Subcutaneous abdominal adipose tissue (tissue), 5 donors: ENCODE data around the gene SMAD3.
"Not testable (repeated sequence)": the region's sequence is repeated elsewhere in the genome, so short reads cannot be mapped to it uniquely, and the experiment has no call there.

ENCODE experiments used
- H3K27ac ChIP-seq: one replicate; pipeline ENCODE4 v1.7.0; 2013; ENCODE audit warnings: low read depth, mild to moderate bottlenecking, inconsistent platforms, low read length, moderate library complexity
- H3K27me3 ChIP-seq, 5 donors: one replicate each; pipeline ENCODE4 v1.7.0; 2013; ENCODE audit warnings: low read length in 5 of 5, inconsistent platforms in 1 of 5; ENCODE audit not compliant: control insufficient read depth in 5 of 5, insufficient read depth in 4 of 5
- H3K36me3 ChIP-seq, 5 donors: one replicate each; pipeline ENCODE4 v1.7.0; 2013; ENCODE audit warnings: low read length in 5 of 5; ENCODE audit not compliant: control insufficient read depth in 5 of 5, insufficient read depth in 5 of 5
- H3K4me1 ChIP-seq, 5 donors: one replicate each; pipeline ENCODE4 v1.7.0; 2013; ENCODE audit warnings: low read length in 5 of 5, mild to moderate bottlenecking in 3 of 5, moderate library complexity in 1 of 5; ENCODE audit not compliant: control insufficient read depth in 5 of 5, insufficient read depth in 5 of 5
- H3K4me3 ChIP-seq, 5 donors: one replicate each; pipeline ENCODE4 v1.7.0; 2013; ENCODE audit warnings: low read length in 5 of 5, low read depth in 1 of 5
- H3K9ac ChIP-seq, 5 donors: one replicate each; pipeline ENCODE4 v1.7.0; 2013; ENCODE audit warnings: low read length in 5 of 5, mild to moderate bottlenecking in 4 of 5, moderate library complexity in 3 of 5
- H3K9me3 ChIP-seq, 5 donors: one replicate each; pipeline ENCODE4 v1.7.0; 2013; ENCODE audit warnings: low read length in 5 of 5; ENCODE audit not compliant: control insufficient read depth in 5 of 5
- donor health status: healthy.
- donor health status: healthy.
- donor health status: healthy.
- donor health status: healthy.
- donor health status: healthy.

SMAD3 gene

DNA sequence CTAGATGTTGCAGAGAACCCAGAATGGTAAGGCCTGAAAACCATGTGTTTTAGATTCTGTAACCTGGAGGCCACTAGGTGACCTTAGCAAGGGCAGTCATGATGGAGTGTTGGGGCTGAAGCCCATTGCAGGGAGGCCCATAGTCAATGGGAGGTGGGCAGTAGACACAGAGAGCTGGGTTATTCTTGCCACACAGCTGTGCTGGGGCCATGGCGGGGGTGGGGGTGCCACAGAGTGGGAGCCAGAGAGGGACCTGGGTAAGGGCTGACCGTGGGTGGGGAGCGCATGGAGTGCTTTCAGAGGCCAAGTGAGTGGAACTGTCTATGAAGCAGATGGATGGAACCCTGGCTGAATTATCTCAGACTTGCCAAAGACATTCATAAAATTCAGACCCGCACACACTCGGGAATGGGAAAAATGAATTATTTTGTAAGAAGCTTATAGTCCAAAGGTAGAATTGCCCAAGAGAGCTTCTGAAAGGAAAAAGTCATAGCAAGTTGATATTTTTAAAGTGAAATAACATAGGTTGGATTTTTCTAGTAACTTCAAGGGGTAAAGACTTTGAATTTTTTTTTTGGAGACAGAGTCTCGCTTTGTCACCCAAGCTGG is 53.9 kb downstream of the SMAD3 start:
- Histone ChIP-seq H3K4me3 (peak overlapping the region in 1 of 5 donors; percentile 15), H3K4me1 (peaks cover 31 to 94% (median 87%) of the 10 kb centered on the region in 5 donors), H3K36me3 (no peaks in the 10 kb centered on the region), H3K9me3 (no peaks in the 10 kb centered on the region), H3K9ac (peak overlapping the region in 2 of 5 donors; percentile 4 to 75), H3K27me3 (no peaks in the 10 kb centered on the region), H3K27ac (peak overlapping the region; percentile 99)

DNA sequence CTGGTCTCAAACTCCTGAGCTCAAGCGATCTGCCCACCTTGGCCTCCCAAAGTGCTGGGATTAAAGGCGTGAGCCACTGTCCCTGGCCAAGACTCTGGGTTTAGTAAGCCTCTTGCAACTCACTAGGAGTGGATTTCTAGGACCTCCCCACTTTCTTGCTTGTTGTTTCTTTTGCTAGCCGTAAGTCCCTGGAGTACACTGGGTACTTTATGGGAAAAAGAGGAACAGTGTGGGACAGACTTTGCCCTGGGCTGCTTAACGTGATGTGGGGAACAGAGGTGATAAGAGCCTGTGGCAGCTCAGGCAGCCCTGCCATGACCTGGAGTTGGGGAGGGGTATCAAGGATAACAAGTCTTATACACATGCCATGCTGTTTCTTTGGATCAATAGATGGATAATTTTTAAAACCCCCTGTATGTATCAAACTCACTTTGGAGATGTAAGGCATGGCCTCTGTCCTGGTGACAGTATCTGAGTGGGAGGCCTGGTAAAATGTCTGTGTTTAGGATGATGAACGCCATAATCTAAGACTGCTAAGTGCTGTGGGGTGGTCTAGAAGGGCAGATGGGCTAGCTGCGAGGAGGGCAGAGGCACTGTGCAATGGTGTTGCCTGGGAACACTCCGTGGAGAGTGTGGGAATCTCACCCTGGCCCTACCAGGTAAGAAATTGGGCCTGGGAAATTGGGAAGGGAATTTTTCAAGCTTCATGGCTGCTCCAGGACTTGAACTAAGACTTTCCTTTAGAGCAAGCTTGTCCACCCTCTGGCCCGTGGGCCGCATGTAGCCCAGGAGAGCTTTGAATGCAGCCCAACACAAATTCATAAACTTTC is 54.8 kb downstream of the SMAD3 start:
- H3K4me3 ChIP-seq = peak overlapping the region in 4 of 5 donors; percentile 16 to 49 (median 32)
- H3K27me3 ChIP-seq = no peaks in the 10 kb centered on the region
- H3K9ac ChIP-seq = peak overlapping the region; percentile 67 to 90 (median 73)
- H3K4me1 ChIP-seq = peaks cover 28 to 96% (median 89%) of the 10 kb centered on the region in 5 donors
- H3K9me3 ChIP-seq = no peaks in the 10 kb centered on the region
- peak overlapping the region; percentile 99 for H3K27ac ChIP-seq
- no peaks in the 10 kb centered on the region for H3K36me3 ChIP-seq

DNA sequence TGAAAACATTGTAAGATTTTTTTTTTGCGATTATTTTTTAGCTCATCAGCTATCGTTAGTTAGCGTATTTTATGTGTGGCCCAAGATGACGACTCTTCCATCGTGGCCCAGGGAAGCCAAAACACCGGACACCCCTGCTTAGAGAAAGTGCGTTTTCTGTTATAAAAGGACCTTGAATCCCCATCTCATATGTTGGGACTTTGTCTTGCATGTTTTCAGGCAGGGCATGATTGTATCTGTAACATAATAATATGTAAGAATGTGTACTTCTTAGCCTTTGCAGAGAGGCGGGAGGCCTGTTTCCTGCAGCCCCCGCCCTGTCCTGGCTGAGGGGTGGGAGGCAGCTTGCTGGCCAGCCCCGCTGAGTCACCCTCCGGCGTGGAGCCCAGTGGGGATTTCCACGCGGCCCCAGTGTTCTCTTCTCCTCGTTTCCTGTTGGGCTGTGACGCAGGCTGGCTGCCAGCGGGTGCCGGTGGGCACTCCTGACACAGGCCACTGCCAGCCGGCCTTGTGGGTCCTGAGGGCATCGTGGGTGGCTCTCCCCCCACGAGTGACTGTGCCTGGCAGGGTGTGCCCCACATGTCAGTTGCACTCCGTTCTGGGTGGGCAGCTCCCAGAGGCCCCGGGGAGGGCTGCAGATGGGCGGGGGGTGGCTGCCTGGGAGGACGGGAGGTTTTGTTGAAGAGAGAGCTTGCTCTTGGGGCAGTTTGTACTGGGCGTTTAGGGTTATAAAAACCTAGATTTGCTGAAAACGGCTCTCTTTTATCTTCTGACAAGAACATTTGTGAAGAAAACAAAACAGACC is 55.6 kb downstream of the SMAD3 start:
- Histone ChIP-seq H3K27ac (peak overlapping the region; percentile 99), H3K27me3 (peaks cover 0 to 3% (median 0%) of the 10 kb centered on the region in 5 donors), H3K9ac (peak overlapping the region in 4 of 5 donors; percentile 65 to 75 (median 68)), H3K9me3 (peaks cover 0 to 2% (median 0%) of the 10 kb centered on the region in 5 donors), H3K4me3 (peak overlapping the region in 4 of 5 donors; percentile 25 to 49 (median 32)), H3K36me3 (peaks cover 0 to 3% (median 0%) of the 10 kb centered on the region in 5 donors), H3K4me1 (peaks cover 33 to 96% (median 89%) of the 10 kb centered on the region in 5 donors)

DNA sequence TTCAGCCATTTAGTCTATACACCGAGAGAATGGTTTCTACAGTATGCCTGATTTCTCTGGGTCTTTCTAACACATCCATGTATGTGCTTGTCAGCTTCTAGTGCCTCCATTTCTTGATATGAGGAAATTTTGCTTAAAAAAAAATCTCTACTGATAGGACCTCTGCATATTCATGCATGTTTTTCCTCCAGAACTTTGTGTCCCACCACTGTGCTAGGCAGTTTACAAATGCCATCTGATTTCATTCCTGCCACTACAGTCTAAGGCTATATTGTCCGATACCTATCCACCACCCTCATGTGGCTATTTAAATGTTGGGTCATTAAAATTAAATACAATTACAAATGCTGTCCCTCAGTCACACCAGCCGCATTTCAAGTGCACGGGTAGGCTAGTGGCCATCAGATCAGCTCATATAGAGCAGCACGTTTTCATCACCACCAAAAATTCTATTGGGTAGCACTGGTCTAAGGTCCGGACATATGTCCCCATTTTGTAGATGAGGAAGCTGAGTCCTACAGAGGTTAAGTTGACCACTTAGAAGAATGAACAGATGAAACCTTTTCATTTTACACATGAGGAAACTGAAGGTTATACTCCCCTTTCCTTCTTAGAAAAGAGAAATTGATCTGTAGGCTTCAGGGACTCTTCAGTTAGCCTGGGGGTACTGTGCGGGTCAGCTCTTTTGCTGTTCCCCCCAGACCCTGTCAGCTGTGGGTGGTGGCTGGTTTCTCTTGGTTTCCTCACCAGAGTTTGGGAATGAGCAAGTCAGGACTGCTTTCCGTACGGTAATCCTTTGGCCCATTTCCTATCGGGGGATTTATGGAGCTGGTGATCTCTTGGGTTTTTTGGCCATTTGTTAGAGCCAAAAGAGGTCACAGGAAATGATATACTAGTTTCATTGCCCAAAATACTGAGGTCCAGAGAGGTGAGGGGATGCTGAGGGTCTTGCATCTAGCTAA is 56.5 kb downstream of the SMAD3 start:
- peaks cover 0 to 3% (median 0%) of the 10 kb centered on the region in 5 donors for H3K36me3 ChIP-seq
- peaks cover 0 to 3% (median 0%) of the 10 kb centered on the region in 5 donors for H3K27me3 ChIP-seq
- peak overlapping the region; percentile 43 to 67 (median 62) for H3K9ac ChIP-seq
- peak overlapping the region in 1 of 5 donors; percentile 7 for H3K4me3 ChIP-seq
- peaks cover 0 to 2% (median 0%) of the 10 kb centered on the region in 5 donors for H3K9me3 ChIP-seq
- peaks cover 29 to 96% (median 89%) of the 10 kb centered on the region in 5 donors for H3K4me1 ChIP-seq
- H3K27ac ChIP-seq = peak overlapping the region; percentile 99

DNA sequence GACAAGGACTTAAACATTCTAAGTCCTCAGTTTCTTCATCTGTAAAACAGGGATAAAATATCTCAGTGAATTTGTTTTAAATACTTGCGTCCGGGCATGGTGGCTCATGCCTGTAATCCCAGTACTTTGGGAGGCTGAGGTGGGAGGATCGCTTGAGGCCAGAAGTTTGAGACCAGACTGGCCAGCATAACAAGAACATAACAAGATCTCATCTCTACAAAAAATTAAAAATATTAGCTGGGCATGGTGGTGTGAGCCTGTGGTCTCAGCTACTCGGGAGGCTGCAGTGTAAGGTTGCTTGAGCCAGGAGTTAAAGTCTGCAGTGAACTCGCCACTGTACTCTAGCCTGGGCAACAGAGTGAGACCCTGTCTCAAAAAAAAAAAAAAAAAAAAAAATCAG is 57.4 kb downstream of the SMAD3 start:
- Histone ChIP-seq H3K27ac (peak overlapping the region; percentile 99), H3K4me1 (peaks cover 29 to 94% (median 86%) of the 10 kb centered on the region in 5 donors)
- H3K27me3 ChIP-seq = not testable (repeated sequence)

DNA sequence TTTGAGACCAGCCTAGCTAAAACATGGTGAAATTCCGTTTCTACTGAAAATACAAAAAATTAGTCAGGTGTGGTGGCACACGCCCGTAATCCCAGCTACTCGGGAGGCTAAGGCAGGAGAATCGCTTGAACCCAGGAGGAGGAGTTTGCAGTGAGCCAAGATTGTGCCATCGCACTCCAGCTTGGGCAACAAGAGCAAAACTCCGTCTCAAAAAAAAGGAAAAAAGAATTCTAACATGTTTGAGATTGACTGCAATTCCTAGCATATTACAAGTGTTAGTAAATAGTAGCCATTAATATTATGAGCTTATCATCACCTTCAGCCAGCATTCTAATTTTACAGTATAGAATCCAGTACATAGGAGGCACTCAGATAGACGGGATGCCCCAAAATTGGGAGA is 57.9 kb downstream of the SMAD3 start:
- H3K4me3 ChIP-seq, H3K9me3 ChIP-seq, H3K27me3 ChIP-seq, H3K36me3 ChIP-seq: not testable (repeated sequence)
- Histone ChIP-seq H3K4me1 (peaks cover 29 to 94% (median 82%) of the 10 kb centered on the region in 5 donors), H3K9ac (peak overlapping the region in 1 of 5 donors; percentile 30), H3K27ac (peak overlapping the region; percentile 98)

More for the DNA sequence above, 57.4 kb downstream of the SMAD3 start:
- not testable (repeated sequence) for H3K4me3 ChIP-seq, H3K36me3 ChIP-seq, H3K9me3 ChIP-seq
- peak overlapping the region in 2 of 5 donors; percentile 43 to 60 for H3K9ac ChIP-seq

DNA sequence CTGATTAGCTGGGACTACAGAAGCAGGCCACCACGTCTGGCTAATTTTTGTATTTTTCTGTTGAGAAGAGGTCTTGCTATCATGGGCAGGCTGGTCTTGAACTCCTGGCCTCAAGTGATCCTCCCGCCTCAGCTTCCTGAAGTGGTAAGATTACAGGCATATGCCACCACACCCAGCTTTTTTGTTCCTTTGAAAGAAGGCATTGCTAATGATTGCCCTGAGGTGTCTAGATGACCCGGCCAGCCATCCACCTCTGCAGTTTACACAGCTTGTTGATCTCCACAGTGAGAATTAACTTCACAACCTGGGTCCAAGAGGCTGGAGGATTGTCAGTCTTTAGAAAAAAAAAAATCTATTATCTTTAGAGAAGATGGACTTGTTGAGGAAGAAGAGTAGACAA is 58.7 kb downstream of the SMAD3 start:
- Histone ChIP-seq H3K4me3 (no peak overlapping the region), H3K4me1 (peaks cover 29 to 85% (median 76%) of the 10 kb centered on the region in 5 donors), H3K27me3 (peaks cover 0 to 3% (median 0%) of the 10 kb centered on the region in 5 donors), H3K9ac (no peak overlapping the region), H3K36me3 (peaks cover 0 to 8% (median 0%) of the 10 kb centered on the region in 5 donors), H3K27ac (peak overlapping the region; percentile 98), H3K9me3 (peaks cover 0 to 2% (median 0%) of the 10 kb centered on the region in 5 donors)

DNA sequence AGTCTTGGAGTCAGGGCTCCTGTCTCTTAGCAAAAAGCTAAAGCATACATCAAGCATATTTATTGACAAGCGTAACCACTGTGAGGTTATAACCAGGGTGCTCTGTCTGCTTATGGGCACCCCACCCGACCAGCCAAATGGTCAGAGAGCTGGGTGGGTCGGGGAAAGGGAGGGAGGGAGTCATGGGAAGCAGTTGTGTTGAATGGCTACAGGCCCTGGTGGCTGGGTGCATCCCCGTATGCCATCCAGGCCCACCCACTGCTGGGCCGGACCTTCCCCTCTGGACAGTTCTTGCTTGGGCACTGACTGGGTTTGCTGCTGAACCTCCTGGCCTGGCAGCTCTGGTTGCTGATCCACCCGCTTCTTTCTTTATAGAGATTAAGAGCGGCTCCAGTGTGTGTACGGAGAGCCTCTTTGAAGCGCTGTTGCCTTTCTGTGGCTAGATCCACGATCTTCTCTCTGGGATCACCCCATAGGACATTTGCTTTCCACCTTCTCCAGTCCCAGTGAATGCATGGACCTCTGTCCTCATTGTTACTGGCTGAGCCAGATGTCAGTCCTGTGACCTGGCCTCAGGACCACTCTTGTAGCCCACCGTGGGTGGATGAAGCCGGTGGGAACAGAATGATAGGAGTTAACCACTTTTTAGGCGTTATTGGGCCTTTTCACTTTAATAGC is 59.6 kb downstream of the SMAD3 start:
- Histone ChIP-seq H3K27ac (peak overlapping the region; percentile 98), H3K27me3 (peaks cover 0 to 3% (median 0%) of the 10 kb centered on the region in 5 donors), H3K4me1 (peaks cover 25 to 78% (median 67%) of the 10 kb centered on the region in 5 donors), H3K9ac (peak overlapping the region in 4 of 5 donors; percentile 29 to 87 (median 63)), H3K4me3 (peak overlapping the region in 3 of 5 donors; percentile 14 to 36 (median 23)), H3K9me3 (peaks cover 0 to 2% (median 0%) of the 10 kb centered on the region in 5 donors), H3K36me3 (peaks cover 0 to 9% (median 0%) of the 10 kb centered on the region in 5 donors)
